HG02798 (cell line): ENCODE measurements around the gene MGAT1.
A peak's percentile ranks its signal among the peaks of the same experiment; 100 is the strongest.
"Not testable (repeated sequence)": the region's sequence is repeated elsewhere in the genome, so short reads cannot be mapped to it uniquely, and the experiment has no call there.

ENCODE experiments used
- ATAC-seq: cut with Tn5 transposase; IDR thresholded peaks from one replicate; pipeline ENCODE4 v1.9.1; 2021; ENCODE audit warnings: mild to moderate bottlenecking; ENCODE audit not compliant: unreplicated experiment, poor library complexity

Gene MGAT1

DNA sequence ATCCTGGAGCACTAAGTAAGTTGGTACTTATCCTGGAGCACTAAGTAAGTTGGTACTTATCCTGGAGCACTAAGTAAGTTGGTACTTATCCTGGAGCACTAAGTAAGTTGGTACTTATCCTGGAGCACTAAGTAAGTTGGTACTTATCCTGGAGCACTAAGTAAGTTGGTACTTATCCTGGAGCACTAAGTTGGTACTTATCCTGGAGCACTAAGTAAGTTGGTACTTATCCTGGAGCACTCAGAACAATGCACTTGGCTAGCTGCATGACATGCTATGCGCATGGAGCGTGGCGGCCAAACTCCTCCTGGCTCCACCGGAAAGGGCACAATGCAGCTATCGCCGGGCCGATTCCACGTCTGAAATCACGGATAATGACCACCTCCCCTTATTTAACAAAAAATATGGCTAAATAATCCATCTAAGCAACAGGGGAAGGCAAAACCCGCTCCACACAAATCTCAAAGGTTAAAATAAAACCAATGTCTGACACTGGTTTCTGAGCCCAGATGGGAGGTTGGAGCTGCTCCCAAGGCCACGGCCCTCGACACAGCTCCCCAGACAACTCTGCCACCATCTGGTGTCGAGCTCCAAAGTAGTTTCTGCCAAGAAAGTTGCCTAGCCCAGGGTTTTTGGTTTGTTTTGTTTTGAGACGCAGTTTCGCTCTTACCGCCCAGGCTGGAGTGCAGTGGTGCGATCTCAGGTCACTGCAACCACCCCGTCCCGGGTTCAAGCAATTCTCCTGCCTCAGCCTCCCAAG lies 13.8 kb downstream of the MGAT1 start:
- ATAC-seq = not testable (repeated sequence)

DNA sequence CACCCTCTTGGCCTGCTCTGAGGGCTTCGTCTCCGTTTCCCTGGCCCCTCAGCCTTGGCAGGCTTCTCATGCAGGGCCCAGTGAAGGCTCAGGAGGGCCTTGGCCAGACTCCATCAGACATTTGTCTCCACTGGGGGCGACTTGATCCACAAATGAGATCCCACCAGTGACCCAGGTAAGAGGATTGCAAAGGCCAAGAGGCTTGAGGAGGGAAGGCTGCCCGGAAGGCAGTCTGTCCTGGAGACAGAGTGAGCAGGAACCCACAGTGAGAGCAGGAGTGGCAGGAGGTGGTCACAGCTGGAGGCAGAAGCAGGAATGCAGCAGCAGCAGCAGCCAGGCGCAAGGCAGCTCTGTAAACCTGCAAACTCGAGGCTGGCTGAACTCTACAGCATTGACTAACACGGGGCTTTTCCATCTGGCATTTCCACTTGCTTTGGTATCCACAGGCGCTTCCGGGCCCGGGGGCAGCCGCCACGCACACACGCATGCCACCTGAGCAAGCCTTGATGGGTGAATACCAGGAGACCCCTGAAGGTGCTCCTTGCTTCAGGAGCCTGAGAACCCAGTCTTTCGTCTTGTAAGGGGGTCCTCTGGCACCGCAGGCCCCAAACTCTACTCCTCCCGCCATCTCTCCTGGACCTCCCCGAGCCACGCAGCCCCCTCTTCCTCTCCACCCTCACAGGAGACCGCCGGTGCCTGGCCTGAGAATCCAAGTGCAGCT lies 14.7 kb downstream of the MGAT1 start:
- ATAC-seq = no peak

DNA sequence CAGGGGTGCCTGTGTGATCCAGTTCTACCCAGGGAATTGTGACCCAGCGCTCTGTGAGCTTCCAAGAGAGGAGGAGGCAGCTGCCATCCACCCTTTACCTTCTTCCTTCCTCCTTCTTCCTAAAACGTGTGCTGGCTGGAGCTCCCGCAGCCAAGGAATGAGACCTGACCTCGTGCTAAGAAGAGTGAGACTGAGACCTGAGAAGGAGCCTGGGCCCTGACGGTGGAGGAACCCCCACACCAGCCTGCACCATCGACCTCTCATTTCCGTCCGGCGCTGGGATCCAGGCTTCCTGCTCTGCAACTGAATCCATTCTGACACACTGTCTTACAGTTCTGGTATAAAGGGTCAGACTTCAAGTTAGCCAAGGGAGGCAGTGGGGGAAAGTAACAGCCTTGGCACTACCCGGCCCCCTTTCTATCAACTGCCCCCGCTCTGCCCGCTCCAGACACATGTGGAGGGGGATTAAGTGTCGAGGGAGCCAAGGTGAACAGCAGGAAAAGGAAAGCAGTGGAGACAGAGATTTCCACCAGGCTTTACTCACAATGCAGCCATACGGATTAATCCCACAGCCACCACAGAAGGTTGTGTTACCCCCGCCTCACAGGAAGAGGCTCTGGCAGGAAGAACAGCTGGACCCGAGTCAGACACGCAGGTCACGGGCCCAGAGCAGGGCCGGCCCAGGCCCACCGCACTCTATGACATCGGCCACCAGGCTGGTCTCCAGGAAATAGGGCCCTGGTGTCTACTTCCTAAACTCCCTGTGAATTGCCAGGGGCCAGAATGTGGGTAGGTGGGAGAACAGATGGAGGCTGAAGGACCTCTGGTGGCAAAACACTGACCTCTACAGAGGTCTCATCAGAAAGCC lies 15.8 kb downstream of the MGAT1 start:
- ATAC-seq = no peak

DNA sequence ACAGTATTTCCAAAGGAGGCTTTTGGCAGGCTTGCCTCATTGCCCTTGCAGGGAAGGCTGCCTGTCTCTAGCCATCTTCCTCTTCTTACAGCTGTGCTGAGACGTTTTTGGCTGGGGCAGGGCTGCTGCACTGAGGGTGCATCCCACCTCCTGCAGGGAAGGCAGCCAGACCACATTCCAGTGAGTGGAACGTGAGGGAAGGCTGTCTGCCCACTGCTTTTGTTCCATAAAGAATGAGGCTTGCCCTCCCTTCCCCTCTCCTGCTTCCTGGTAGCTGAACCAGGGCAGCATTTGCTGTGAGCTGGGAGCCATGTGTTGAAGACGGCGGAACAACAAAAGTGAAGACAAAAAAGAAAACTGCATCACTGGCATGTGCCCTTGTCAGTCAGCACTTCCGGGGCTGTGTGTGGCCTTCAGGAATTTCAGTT lies 16.8 kb downstream of the MGAT1 start:
- no peak for ATAC-seq

DNA sequence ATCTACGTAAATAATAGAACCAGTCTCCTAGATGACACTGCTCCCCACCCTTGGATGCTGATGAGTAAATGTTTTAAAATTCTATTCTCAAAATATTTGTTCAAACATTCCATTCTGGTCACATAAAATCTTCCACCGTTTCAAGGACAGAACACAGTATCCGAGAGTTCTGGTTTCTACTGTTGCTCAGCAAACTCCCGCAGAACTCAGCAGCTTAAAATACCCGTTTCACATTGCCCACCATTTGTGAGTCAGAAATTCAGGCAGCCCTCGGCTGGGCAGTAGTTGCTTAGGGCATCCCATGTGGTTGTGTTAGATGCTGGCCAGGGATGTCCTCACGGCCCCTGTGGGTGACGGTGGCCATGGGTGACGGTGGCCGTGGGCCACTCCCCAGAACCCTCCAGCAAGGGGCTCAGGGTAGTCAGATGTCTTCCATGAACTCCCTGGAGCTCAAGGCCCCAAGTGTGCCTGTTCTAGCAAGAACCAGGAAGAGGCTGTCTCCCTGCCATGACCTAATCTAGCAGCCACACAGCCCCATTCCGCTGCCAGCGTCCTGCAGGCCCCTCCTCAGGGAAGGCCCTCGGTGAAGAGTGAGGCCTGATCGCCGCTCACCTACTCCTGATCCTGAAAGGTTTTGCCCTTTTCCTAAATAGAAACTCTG lies 17.4 kb downstream of the MGAT1 start:
- ATAC-seq = no peak

DNA sequence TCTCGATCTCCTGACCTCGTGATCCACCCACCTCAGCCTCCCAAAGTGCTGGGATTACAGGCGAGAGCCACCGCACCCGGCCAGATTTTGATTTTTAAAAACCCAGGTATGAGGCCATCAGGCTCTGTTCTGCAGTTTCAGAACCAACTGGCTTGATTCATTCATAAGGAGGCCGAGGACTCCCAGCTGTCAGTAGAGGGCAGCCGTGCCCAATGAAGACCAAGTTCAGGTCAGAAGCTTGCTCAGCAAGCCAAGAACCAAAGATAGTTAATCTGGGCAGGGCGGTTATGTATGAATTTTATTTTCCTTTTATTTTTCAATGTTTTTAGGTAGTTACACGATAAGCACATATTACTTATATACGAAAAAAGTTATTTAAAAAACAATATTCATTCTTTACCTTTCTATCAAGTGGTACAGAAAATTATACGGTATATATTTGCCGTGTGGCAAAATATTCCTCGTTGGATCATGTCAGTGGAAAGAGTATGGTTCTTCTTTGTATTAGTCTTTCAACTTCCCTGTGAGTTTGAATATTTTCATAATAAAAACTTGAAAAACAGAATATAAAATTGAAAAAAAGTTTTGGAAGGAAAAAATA lies 18.0 kb downstream of the MGAT1 start:
- peak; percentile 66 for ATAC-seq

DNA sequence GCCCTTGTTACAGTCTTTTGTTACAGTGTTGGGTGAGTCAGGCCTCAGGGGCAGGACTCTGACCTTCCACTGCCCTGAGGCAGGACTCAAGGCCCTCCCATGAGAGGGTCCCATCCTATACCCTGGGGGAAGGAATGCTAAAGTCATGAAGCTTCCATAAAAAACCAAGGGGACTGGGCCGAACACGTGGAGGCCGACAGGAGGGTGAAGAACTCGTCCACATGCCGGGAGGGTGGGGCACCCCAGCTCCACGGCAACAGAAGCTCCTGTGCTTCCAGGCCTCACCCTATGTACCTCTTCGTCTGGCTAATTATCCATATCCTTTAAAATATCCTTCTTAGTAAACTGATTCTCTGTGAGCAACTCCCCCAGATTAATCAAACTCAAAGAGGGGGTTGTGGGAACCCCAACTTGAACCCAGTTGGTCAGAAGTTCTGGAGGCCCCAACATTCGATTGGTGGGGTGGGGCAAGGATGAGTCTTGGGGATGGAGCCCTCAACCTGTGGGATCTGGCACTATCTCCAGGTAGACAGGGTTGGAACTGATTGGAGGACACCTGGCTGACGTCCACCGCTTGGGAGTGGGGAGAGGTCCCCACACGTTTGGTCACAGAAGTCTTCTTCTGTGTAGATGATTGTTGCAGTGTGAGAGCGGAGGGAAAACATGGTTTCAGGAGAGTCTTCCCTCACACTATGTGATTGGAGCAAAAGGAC lies 19.1 kb downstream of the MGAT1 start:
- ATAC-seq = no peak

DNA sequence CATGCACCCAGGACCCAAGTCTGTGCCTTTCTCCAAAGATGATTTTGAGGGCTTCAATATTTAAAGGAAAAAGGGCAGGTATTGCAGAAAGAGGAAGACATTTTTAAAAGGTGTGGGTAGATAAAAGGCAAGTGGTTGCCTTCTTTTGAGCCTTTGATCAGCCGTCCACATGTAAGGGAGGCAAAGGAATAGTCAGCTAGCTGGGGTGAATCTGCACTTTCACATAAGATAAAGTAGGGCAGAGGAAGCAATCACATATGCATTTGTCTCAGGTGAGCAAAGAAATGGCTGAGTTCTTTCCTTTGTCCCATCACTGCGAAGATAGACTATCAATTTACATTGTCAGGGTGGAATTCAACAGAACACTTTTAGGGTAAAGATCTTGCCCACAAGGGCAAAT lies 19.9 kb downstream of the MGAT1 start:
- no peak for ATAC-seq

DNA sequence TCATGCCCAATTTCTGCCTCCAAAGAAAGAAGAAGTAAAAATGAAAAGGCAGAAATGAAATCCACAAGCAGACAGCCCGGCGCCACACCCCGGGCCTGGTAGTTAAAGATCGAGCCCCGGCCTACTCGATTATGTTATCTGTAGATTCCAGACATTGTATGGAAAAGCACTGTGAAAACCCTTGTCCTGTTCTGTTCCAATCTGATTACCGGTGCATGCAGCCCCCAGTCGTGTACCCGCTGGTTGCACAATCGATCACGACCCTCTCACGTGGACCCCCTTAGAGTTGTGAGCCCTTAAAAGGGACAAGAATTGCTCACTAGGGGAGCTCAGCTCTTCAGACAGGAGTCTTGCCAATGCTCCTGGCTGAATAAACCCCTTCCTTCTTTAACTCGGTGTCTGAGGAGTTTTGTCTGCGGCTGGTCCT lies 20.7 kb downstream of the MGAT1 start:
- ATAC-seq = not testable (repeated sequence)

DNA sequence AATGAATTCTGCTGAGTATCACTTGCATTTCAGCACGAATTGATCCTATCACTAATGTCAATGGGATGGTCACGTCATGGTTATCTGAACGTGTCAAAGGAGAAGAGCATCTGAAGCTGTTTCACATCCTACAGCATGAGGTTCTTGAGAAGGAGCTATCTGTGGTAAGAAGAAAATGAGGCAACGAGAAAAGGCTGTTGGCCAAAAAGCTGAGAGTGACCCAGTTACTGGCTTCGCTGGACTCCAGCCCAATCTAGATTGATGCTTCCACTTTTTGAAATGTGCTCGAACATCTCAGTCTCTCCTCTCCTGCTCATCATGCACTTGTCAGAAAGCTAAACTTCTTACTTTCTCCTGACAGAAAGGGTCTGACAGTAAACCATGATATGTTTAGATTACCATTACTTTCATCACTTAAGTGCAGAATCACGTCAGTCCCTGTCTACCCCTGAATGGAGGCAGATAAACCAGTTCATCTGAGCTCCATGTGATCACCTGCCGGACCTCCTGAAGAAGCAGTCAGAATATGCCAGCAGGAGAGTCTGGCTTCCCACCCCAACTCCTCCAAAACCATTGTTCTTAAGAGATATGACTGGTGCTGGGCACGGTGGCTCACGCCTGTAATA lies 22.5 kb downstream of the MGAT1 start:
- no peak for ATAC-seq

DNA sequence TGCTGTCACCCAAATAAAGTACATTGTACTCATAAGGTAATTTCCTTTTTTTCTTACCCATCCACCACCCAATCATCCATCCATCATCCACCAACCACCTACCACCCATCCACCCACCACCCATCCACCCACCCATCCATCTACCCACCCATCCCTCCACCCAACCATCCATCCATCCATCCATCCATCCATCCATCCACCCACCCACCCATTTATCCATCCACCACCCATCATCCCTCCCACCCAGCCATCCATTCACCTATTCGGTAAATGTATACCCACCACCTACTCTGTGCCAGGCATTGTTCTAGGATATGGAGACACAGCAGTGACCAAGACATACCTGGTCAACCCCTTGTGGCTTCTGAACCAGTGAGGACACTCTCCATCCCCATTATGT lies 25.1 kb downstream of the MGAT1 start:
- ATAC-seq = no peak

DNA sequence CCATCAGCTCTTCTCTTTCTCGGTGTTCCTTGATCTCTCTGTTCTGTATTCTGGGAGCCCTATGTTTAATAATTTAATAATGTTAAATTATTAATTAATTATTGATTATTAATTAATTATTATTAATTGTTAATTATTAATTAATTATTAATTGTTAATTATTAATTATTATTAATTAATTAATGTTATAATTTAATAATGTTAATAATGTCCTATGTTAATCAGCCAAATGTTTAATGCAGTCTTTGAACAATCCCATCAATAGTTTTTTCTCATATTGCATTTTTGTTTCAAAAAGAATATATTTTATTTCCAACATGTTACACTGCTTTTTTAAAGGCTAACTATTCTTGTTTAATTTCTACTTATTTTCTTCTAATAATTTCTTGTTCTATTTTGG lies 26.2 kb downstream of the MGAT1 start:
- no peak for ATAC-seq

DNA sequence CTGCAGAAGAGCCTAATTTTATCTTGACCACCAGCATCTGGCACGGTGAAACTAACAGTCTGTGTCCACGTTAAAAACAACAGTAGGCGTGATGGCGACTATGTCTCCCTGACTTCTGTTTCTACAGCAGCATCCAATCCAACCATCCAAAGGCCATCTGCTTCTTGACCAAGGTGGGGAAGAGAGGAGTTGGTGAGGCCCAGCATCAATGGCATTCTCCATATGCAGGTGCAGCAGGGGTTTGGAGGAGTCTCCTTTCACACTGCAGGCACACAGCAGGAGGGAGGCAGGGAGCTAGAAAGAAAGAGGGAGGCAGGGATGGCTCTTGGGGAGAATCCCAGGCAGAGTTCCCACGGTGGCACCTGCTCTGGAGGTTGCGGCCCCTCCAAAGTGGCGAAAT lies 27.0 kb downstream of the MGAT1 start:
- ATAC-seq = no peak

DNA sequence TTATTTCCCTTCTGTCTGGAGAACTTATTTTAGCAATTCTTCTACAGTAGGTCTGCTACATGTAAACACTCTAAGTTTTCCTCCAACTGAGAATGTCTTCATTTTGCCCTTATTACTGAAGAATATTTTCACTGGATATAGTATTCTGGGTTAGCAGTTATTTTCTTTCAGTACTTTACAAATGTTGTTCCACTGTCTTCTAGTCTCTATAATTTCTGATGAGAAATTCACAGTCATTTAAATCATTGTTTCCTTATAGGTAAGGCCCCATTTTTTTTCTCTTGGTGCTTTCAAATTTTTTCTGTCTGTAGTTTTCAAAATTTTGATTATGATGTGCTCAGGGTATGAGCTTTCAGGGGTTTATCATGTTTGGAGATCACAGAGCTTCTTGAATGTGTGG lies 30.8 kb downstream of the MGAT1 start:
- no peak for ATAC-seq

DNA sequence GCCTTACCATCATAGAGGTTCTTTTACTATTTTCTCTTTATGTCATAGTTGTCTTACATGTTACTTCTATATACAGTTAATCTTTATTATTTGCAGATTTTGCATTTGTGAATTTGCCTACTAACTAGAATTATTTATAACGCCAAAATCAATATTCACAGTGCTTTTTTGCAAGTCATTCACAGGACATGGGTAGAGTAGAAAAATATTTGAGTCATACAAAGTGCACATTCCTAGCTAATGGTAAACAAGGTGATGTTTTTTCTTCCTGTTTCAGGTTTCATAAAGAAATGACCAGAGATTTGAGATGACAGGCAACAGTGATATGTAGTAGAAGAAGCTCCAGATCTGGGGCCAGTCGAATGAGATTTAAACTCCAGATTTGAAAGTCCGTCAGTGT lies 32.8 kb downstream of the MGAT1 start:
- no peak for ATAC-seq

DNA sequence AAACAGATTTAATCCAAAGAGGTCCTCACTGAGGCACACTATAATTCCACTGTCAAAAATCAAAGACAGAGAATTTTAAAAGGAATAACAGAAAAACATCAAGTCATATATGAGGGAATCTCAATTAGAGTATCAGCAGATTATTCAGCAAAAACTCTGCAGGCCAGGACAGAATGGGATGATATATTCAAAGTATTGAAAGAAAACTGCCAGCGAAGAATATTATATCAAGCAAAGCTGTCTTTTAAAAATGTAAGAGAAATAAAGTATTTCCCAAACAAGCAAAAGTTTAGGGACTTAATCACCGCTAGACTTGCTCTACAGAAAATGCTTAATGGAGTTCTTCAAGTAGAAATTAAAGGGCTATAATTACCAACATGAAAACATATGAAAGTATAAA lies 47.0 kb downstream of the MGAT1 start:
- ATAC-seq = no peak

DNA sequence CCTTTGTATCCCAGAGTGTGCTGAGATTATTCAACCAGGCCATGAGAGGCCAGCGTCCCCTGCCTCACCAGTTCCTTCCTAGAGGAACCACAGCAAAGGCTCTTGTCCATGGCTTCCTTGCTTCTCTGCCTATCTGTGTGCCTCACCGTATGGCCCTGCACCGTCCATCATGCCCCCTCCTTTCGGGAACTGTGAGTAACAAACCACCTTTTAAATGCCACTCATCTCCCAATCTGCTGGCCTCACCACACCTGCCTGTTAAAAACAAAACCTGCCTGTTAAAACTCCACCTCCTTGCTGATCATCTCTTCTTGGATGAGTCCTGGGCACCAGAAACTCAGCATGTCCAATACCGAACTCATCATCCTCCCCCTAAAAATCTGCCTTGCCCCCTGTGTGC lies 58.4 kb downstream of the MGAT1 start:
- ATAC-seq = no peak

DNA sequence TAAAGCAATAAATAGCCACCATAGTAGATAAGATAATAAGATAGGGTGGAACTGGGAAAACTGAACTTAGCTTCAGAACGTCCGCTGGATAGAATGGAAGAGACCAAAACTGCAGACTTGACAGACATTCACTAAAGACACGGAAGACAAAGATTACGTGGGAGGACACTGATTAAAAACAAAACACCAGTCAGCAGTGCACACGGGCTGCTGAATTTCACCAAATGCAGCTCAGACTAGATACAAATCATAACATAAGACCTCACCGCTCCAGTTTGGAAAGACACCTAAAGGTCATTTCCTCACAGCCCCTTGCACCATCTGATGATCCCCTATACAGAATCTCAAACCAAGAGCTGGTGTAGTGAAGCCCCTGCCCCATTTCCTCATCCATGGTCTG lies 59.9 kb downstream of the MGAT1 start:
- no peak for ATAC-seq

DNA sequence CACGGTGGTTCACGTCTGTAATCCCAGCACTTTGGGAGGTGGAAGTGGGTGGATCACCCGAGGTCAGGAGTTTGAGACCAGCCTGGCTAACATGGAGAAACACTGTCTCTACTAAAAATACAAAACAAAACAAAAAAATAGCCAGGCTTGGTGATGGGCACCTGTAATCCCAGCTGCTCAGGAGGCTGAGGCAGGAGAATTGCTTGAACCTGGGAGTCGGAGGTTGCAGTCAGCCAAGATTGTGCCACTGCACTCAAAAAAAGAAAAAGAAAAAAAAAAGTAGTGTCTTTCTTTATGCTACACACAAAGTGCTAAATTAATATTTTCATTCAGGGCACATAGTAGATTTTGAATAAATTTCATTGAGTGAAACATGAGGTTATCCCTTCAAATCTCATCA lies 61.7 kb downstream of the MGAT1 start:
- ATAC-seq = not testable (repeated sequence)
